ENCODE data around the gene SPATA31E1.
"Not testable (repeated sequence)": the region's sequence is repeated elsewhere in the genome, so short reads cannot be mapped to it uniquely, and the experiment has no call there.

SPATA31E1 gene

DNA sequence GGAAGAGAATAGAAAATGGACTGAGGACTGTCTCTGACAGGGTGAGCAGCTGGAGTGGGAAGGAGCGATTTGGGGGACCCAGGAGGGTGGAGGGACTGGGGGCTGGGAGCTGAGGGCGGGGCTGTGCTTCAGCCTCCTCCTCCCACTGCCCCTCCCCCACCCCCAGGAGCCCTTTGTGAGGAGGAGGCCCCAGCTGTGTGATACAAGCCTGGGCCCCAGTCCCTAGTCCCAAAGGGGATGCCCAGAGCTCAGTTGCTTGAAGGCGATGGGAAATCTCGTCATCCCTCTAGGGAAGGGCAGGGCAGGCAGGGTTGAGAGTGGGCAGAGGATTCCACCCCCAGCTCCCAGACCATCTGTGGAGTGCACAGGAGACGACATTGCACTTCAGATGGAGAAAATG lies at the start of gene SPATA31E1:
Gene SPATA31E1, plus strand, starts transcription at position 251 of the 400 bp plus-strand sequence. Its CDS starts 15 bp downstream, at position 266.
- TF ChIP-seq POLR2A (IDR thresholded peaks at IDR 0.05; ENCODE audit: low read length) (no peak), GATA1 (IDR thresholded peaks at IDR 0.05; ENCODE audit: low read depth, low read length) (no peak)
- DNase-seq: no peak

DNA sequence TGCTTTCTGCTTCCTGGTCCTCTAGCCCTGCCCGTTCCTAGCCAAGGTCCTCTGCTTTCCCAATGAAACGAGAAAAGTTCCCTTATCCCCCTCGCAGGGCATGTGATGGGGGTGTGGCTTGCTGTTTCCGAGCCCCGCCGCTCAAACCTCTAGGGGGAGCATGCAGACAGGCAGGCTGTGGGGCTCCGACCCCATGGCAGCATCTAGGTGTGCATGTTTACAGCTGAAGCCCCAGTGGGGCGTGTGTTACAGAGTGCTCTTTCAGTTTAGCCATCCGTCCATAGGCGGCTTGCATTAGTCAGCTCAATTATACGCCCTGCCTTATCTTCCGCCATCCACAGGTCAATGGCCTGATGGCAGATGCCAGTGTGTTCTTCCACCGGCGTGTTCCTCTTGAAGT lies 48.3 kb upstream of the SPATA31E1 start:
- DNase-seq: peak; percentile 59 to 62
- TF ChIP-seq POLR2A (IDR thresholded peaks at IDR 0.05; ENCODE audit: low read length): no peak
- TF ChIP-seq GATA1 (IDR thresholded peaks at IDR 0.05; ENCODE audit: low read depth, low read length): no peak

DNA sequence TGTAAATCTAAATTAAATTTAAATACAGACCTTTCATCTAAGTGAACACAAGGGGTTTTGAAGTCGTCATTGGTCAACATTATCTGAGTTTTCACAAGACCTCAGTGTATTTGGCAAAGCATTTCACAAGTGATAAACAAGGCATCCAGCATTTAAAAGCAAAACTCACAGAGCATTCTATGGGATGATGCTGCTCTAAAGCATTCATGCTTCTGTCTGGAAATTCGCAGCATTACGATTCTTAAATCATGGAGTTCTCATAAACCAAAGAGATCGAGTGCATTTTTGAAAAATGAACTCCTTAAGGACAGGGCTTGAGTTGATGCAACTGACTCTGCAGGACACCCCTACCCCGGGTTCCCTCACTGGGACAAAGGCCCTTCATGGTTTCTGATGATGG lies 46.1 kb upstream of the SPATA31E1 start:
- TF ChIP-seq POLR2A (IDR thresholded peaks at IDR 0.05; ENCODE audit: low read length): no peak
- DNase-seq: no peak

DNA sequence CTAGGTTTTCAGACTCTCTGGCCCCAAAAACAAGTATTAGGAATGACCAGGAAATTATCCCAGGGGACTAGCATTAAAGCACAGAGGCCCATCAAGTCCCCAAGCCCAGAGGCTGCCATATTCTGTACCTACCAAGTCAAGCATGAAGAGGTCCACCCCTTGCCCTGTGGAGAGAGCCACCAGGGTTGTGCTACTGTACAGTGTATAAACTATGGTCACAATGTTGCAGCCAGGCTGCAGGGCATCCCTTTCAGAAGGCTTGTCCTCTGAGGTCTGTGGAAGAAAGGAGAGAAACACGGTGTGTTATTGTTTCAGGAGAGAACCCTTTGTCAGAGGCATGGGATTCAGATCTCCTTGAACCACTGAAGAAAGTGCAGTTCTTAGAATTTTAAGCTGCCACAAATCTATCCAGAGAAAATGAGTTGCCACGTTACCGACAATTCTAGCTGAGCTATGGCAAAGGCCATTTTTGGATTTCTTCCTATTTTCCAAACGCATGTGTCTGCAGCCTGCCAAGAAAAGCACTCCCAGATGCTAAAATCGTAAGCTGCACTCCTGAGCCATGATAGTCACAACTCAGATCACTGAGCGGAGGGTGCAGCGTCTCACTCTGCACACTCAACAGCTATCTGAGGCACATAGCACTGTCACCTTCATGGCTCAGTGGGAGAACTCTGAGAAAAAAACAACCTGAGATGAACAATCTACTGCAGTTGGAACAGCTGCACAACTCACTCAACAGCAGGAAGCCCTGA lies 45.5 kb upstream of the SPATA31E1 start:
- DNase-seq: no peak
- TF ChIP-seq GATA1 (IDR thresholded peaks at IDR 0.05; ENCODE audit: low read depth, low read length) (no peak), POLR2A (IDR thresholded peaks at IDR 0.05; ENCODE audit: low read length) (no peak)

DNA sequence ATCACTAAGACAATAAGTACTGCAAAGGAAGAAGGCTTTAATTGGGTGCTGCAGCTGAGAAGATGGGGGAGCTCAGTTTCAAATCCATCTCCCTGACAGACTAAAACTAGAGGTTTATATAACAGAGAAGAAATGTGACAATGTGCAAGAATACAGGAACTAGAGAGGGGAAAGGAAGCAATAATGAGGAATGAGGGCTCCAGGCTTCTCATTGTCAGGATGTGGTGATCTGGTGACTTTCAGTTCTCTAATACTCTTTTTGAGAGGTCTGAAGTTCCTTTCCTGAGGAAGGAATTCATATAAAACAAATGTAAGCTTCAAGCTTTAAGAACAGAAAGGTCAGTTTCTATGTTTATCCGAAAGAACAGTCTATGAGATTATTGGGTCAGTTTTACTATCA lies 42.5 kb upstream of the SPATA31E1 start:
- no peak for DNase-seq

DNA sequence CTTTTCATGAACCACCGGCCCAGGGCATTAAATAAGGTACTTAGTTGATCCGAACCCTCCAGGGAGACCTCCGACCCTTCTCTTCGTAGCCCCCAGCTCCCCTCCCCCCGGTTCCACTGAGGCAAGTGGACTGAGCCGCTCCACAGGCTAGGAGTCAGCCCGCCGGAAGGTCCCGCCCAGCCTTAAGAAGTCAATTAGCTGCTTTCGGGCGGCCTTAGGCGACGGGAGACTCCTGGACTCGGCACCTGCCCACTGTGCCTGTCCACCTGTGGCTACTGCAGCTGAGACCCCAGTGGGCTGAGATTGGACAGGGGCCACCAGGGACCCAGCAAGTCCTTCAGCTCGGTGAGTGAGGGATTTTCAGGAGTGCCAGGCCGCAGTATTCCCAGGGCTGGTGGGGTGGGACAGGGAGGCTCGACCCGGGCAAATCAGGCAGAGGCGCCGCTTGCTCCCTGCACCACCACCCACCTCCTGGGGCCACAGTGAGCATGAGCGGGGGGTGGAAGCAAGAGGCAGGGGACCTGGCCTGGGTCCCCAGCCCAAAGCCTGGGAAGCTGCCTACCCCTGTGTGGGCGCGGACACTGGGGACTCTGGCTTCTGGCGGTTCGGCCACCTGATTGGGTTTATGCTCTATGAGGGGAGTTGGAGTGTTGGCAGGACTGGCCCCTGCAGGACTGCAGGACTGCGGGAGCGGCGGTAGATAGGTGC lies 39.6 kb upstream of the SPATA31E1 start:
- TF ChIP-seq POLR2A (IDR thresholded peaks at IDR 0.05; ENCODE audit: low read length): no peak
- DNase-seq: no peak

More for the DNA sequence above, 42.5 kb upstream of the SPATA31E1 start:
- TF ChIP-seq POLR2A (IDR thresholded peaks at IDR 0.05; ENCODE audit: low read length) (no peak), GATA1 (IDR thresholded peaks at IDR 0.05; ENCODE audit: low read depth, low read length) (no peak)

DNA sequence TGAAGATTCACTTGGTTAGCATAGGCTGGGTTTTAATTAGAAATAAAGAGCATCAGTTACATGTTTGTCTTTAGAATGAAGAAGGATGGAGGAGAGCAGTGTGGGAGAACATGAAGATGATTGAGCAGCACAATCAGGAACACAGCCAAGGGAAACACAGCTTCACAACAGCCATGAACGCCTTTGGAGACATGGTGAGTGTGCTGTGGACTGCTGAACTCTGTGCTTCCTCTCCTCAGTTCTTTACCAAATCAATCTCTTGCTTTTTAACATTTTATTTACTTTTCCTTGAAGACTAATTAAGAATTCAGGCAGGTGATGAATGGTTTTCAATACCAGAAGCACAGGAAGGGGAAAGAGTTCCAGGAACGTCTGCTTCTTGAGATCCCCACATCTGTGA lies 38.2 kb upstream of the SPATA31E1 start:
- TF ChIP-seq POLR2A (IDR thresholded peaks at IDR 0.05; ENCODE audit: low read length) (no peak), GATA1 (IDR thresholded peaks at IDR 0.05; ENCODE audit: low read depth, low read length) (no peak)
- DNase-seq: no peak

DNA sequence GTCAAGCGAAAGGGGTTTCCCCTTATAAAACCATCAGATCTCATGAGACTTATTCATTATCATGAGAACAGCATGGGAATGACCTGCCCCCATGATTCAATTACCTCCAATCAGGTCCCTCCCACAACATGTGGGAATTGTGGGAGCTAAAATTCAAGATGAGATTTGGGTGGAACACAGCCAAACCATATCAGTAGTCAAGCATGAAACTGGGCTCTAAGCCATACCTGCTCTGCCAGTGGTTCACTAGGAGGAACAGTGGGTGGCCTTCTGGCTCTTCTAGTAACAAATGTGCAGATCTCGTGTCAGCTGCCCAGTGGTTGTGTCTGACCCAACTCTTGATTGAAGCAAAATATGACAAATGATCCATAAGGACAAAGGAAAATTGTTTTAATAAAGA lies 34.9 kb upstream of the SPATA31E1 start:
- not testable (repeated sequence) for DNase-seq

DNA sequence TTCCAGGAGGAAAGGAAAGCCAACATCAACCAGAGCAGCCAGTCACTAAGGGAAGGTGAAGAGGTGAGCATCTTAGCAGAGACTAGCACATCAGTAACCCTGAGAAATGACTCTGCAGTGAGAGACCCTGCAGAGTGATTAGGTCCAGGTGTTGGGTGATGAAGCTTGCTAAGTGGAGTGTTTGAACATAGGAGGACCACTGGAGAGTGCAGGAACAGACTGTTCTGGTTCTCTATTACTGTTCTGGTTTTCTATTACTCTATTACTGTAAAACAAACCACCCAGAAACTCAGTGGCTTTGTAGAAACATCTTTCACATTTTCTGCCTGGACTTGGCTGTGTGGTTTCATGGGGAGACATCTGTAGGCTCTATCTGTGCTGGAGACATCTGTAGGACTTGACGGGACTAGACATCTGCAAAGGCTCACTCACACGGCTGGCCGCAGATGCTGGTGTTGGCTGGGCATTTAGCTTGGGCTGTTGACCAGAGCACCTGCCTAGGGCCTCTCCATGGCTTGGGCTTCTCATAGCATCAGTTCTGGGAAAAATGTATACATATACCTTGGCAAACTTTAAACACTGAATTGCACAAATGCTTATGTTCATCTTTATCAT lies 33.4 kb upstream of the SPATA31E1 start:
- no peak for DNase-seq
- TF ChIP-seq POLR2A (IDR thresholded peaks at IDR 0.05; ENCODE audit: low read length) (no peak), GATA1 (IDR thresholded peaks at IDR 0.05; ENCODE audit: low read depth, low read length) (no peak)

DNA sequence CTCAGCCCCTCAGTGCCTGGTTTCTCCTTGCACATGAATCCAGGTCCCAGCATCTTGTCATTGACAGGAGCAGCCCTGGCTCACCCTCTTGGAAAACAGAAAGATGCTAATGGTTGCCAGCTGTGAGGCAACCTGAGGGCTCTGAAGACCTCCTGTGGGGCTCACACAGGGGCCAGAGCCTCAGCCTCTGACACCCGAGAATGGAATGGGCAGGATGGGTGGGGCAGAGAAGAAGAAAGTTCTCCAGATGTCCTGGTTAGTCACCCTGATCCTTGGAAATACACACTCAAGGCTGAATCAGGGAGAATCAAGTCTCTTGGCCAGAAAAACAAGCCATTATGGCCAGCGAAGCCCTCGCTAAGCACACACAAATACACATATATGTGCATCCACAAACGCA lies 32.3 kb upstream of the SPATA31E1 start:
- no peak for TF ChIP-seq POLR2A (IDR thresholded peaks at IDR 0.05; ENCODE audit: low read length)
- no peak for TF ChIP-seq GATA1 (IDR thresholded peaks at IDR 0.05; ENCODE audit: low read depth, low read length)
- no peak for DNase-seq

DNA sequence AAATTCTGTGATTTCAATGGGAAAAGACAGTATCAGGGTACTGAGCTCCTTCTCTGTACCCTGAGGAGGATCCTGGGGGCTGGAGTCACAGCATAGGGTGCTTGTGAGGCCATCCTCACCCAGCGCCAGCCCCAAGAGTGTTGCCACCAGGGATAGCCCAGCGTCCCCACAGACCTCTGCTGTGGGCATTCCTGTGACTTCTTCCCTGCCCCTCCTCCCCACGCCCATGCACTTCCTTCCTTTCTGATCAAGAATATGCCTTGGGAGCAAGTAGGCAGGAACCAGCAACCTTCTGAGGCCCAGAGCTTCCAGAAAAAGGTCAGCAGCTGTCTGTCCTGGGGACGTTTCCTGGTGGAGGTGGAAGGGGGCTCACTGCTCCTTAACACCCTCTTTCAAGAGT lies 31.5 kb upstream of the SPATA31E1 start:
- DNase-seq: not testable (repeated sequence)

DNA sequence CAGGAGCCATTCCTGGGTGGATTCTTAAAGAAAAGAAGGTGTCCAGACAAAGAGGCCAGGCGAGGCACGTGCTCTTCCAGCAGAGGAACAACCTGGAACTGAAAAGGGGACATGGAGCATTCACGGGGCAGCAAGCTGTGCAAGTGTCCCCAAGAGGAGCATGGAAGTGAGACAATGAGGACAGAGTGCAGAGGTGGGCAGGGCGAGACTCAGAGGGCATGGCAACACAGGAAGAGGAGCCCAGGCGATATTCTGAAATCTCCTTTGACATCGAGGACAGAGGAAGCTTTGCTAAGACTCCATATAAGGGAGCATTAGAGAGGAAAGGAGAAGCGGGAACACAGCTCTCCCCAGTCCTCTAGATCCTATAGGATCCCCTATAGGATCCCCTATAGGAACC lies 29.4 kb upstream of the SPATA31E1 start:
- TF ChIP-seq POLR2A (IDR thresholded peaks at IDR 0.05; ENCODE audit: low read length): no peak
- no peak for TF ChIP-seq GATA1 (IDR thresholded peaks at IDR 0.05; ENCODE audit: low read depth, low read length)
- no peak for DNase-seq

DNA sequence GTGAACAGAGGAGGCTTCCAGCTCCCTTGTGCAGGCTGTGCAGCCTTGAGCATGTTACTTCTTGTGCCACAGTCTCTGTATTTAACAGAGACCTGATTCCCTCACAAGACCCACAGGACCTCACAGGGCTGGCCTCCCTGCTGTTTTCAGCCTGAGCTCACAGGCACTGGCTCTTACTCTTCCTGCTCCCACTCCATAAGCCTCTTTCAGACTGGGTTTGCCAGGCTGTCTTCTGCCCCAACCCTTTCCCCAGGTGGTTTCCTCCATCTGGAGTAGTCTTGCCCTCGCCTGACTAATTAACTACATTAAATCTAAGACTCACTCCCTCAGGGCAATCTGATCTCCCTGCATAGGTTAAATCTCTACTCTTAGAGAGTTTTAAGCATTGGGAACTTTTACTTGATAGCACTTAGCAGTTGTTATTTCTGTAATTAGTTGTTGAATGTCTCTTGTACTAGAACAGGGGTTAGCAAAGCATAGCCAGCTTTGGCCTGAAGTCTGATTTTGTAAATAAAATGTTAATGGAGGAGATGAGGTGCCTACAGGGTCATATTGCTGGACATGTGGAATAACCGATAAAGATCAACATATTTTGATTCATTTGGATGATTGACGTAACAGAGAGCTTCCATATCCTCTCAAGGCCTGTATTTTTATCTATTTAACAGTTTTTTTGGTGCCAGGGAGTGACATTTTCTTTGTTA lies 28.6 kb upstream of the SPATA31E1 start:
- TF ChIP-seq GATA1 (IDR thresholded peaks at IDR 0.05; ENCODE audit: low read depth, low read length) (no peak), POLR2A (IDR thresholded peaks at IDR 0.05; ENCODE audit: low read length) (no peak)
- no peak for DNase-seq

DNA sequence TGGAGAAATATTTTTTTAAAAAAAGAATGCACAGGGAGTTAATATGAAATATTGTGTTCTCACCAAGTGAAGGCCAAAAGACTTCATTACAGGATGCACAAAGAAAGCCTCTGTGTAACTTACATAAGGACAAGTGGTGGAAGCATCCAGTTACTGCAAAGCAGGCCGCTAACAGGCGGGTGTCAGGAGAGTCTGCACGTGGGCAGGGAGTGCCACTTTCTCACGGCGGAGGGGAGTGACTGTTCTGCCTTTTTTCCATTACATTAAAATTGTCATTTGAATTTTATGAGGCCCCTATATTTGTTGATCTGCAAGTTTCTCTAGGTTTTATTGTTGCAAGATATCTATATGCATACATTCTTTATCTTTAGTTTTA lies 28.1 kb upstream of the SPATA31E1 start:
- TF ChIP-seq GATA1 (IDR thresholded peaks at IDR 0.05; ENCODE audit: low read depth, low read length) (no peak), POLR2A (IDR thresholded peaks at IDR 0.05; ENCODE audit: low read length) (no peak)
- no peak for DNase-seq

Data from erythroblast (primary cell).